Measurements from ENCODE around the gene FARS2.

The FARS2 gene

DNA sequence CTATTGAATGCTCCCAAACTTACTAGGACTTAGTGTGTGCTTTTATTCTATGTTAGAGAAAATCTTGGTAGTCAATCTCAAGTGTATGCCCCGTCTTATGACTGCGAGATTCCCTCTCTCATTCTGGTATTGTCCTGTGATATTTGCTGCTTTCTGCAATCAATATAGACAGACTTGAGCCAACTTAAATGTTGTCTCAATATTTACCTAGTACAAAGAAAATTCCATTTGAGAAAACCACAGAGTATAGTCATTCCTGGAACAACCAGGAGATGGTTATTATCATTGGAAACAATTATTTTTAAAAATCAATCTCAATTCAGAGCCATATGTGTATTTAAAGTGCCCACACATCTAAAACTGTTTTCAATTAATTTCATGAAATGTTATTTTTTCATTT lies 415.4 kb downstream of the FARS2 start:
- TF ChIP-seq, protein P1, sequence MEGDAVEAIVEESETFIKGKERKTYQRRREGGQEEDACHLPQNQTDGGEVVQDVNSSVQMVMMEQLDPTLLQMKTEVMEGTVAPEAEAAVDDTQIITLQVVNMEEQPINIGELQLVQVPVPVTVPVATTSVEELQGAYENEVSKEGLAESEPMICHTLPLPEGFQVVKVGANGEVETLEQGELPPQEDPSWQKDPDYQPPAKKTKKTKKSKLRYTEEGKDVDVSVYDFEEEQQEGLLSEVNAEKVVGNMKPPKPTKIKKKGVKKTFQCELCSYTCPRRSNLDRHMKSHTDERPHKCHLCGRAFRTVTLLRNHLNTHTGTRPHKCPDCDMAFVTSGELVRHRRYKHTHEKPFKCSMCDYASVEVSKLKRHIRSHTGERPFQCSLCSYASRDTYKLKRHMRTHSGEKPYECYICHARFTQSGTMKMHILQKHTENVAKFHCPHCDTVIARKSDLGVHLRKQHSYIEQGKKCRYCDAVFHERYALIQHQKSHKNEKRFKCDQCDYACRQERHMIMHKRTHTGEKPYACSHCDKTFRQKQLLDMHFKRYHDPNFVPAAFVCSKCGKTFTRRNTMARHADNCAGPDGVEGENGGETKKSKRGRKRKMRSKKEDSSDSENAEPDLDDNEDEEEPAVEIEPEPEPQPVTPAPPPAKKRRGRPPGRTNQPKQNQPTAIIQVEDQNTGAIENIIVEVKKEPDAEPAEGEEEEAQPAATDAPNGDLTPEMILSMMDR (IDR thresholded peaks at IDR 0.05; ENCODE audit: borderline replicate concordance, extremely low read depth, low read length, poor library complexity, severe bottlenecking), result no peak
- TF ChIP-seq EZH2 (IDR thresholded peaks at IDR 0.05; ENCODE audit: borderline replicate concordance, low read depth, low read length, severe bottlenecking), result no peak
- Histone ChIP-seq H4K20me1 (ENCODE audit: insufficient read depth, low read length) (peaks cover 11% of the 10 kb centered on the region), H3K27ac (ENCODE audit: low read length) (no peak overlapping the region), H3K9ac (ENCODE audit: low read depth, low read length) (no peak overlapping the region), H3K9me3 (ENCODE audit: insufficient read depth, low read length, severe bottlenecking) (no peaks in the 10 kb centered on the region), H3K4me1 (ENCODE audit: insufficient read depth, low read length) (no peaks in the 10 kb centered on the region), H3K4me3 (ENCODE audit: low read depth in 1 of 2, low read length in 2 of 2) (no peak overlapping the region), H3K4me2 (ENCODE audit: insufficient read depth, low read length) (no peak overlapping the region), H3K27me3 (ENCODE audit: insufficient read depth, low read length, poor library complexity) (no peaks in the 10 kb centered on the region), H3K36me3 (ENCODE audit: insufficient read depth, low read length) (no peaks in the 10 kb centered on the region), H3K79me2 (ENCODE audit: insufficient read depth, low read length) (no peaks in the 10 kb centered on the region), H2AFZ (ENCODE audit: low read depth, low read length) (no peak overlapping the region)
- ATAC-seq (ENCODE audit: insufficient read depth, low read depth), result no peak
- no peak for DNase-seq

DNA sequence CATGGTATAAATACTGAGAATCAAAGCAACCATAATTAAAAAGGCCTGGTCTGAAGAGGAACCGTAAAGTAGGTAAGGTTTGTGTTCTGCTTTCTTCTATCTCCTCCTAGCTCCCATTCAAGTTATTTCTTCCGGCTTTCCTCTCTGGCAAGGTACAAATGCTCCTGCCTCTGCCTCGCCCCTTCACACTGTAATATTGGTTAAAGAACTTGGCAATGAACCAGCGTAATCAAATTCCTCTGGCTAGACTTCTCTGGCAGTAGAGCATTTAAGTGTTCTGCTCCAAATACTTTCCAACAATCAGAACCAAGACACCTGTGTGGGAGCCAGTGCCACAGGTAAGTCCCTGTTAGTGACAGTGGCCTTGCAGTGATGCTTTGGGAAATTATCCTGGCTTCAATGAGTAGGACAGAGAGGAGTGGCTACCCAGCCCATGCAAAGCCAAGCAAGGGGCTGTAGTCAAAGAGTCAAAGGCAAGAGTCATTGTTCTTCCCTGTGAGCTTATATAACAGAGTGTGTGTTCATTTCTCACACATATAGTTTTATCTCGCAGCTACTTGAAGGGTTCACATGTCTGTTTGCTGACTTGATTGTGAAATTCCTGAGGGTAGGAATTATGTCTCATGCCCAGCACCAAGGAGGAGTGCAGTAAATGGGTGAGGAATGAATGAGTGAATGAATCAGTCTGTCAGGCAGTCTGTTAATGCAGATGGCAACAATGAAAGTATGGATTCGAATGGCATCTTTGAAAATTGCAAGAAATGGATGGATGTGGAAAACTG lies 416.1 kb downstream of the FARS2 start:
- Histone ChIP-seq H3K36me3 (ENCODE audit: insufficient read depth, low read length) (no peaks in the 10 kb centered on the region), H3K27ac (ENCODE audit: low read length) (no peak overlapping the region), H3K9ac (ENCODE audit: low read depth, low read length) (no peak overlapping the region), H4K20me1 (ENCODE audit: insufficient read depth, low read length) (peaks cover 4% of the 10 kb centered on the region; the same call in 1 of the 2 replicates), H3K9me3 (ENCODE audit: insufficient read depth, low read length, severe bottlenecking) (no peaks in the 10 kb centered on the region), H3K4me3 (ENCODE audit: low read depth in 1 of 2, low read length in 2 of 2) (no peak overlapping the region), H2AFZ (ENCODE audit: low read depth, low read length) (no peak overlapping the region), H3K79me2 (ENCODE audit: insufficient read depth, low read length) (no peaks in the 10 kb centered on the region), H3K4me1 (ENCODE audit: insufficient read depth, low read length) (no peaks in the 10 kb centered on the region), H3K4me2 (ENCODE audit: insufficient read depth, low read length) (no peak overlapping the region), H3K27me3 (ENCODE audit: insufficient read depth, low read length, poor library complexity) (no peaks in the 10 kb centered on the region)
- ATAC-seq (ENCODE audit: insufficient read depth, low read depth) (no peak), DNase-seq (no peak)
- TF ChIP-seq, protein P1 (IDR thresholded peaks at IDR 0.05; ENCODE audit: borderline replicate concordance, extremely low read depth, low read length, poor library complexity, severe bottlenecking), result no peak
- no peak for TF ChIP-seq EZH2 (IDR thresholded peaks at IDR 0.05; ENCODE audit: borderline replicate concordance, low read depth, low read length, severe bottlenecking)

DNA sequence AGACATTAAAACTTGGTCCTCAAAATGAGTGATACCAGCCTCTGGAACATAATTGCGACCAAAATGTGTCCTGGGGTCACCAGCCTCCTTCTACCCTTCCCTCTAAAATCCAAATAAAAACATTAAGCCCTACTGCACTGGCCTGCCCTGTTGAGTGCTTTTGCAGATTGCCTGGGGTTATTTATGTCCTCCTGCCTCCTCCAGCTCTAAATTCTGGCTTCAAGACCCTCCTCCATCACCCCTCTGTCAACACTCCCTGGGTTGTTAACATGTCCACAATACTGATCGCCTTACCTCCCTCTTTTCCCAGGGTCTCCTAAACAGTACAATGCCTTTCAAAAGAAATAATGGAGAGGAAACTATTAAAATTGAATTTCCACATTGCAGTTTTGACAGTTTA lies 418.0 kb downstream of the FARS2 start:
- H3K36me3 ChIP-seq (ENCODE audit: insufficient read depth, low read length), result no peaks in the 10 kb centered on the region
- no peak overlapping the region for H3K27ac ChIP-seq (ENCODE audit: low read length)
- ATAC-seq (ENCODE audit: insufficient read depth, low read depth), result no peak
- DNase-seq, result no peak
- H3K79me2 ChIP-seq (ENCODE audit: insufficient read depth, low read length), result no peaks in the 10 kb centered on the region
- no peak overlapping the region for H3K9ac ChIP-seq (ENCODE audit: low read depth, low read length)
- H3K4me1 ChIP-seq (ENCODE audit: insufficient read depth, low read length), result no peaks in the 10 kb centered on the region
- no peak overlapping the region for H2AFZ ChIP-seq (ENCODE audit: low read depth, low read length)
- no peak for TF ChIP-seq EZH2 (IDR thresholded peaks at IDR 0.05; ENCODE audit: borderline replicate concordance, low read depth, low read length, severe bottlenecking)
- TF ChIP-seq, protein P1 (IDR thresholded peaks at IDR 0.05; ENCODE audit: borderline replicate concordance, extremely low read depth, low read length, poor library complexity, severe bottlenecking), result no peak
- no peaks in the 10 kb centered on the region for H3K9me3 ChIP-seq (ENCODE audit: insufficient read depth, low read length, severe bottlenecking)
- H3K4me2 ChIP-seq (ENCODE audit: insufficient read depth, low read length), result no peak overlapping the region
- H4K20me1 ChIP-seq (ENCODE audit: insufficient read depth, low read length), result no peaks in the 10 kb centered on the region; the same call in 1 of the 2 replicates
- H3K27me3 ChIP-seq (ENCODE audit: insufficient read depth, low read length, poor library complexity), result no peaks in the 10 kb centered on the region
- H3K4me3 ChIP-seq (ENCODE audit: low read depth in 1 of 2, low read length in 2 of 2), result no peak overlapping the region
